ENCODE data around the gene GIMD1.

The GIMD1 gene

GRCh38 chr4:106312997-106313522 lies 55.5 kb downstream of the GIMD1 start:
- no peak for DNase-seq

- DNase-seq, result peak; percentile 67
These were observed 56.2 kb downstream of the GIMD1 start for GRCh38 chr4:106312377-106312776.

All from HCEC 1CT (cell line).